Esophagus muscularis mucosa (tissue), 4 donors: Measurements from ENCODE around the gene DHX9. TPM values are rescaled to one million over a fixed set of nuclear protein-coding genes. Genes with fewer than 3 reads are reported as not detected.
A peak's percentile ranks its signal among the peaks of the same experiment; 100 is the strongest.

ENCODE experiments used
- DNase-seq: peaks from one replicate; pipeline ENCODE4 v3.0.0-alpha.2; 2017; ENCODE audit errors: extremely low spot score
- H3K27ac ChIP-seq, 4 donors: fragments of 200-600 bp; sonication (generic); replicated peaks in 1 of 4; 1 replicate in 3 of 4; 2 replicates in 1 of 4; pipeline ENCODE4 v1.5.1; 2016 to 2019; ENCODE audit warnings: mild to moderate bottlenecking in 1 of 4
- H3K27me3 ChIP-seq, 4 donors: fragments of 200-600 bp; sonication (generic); one replicate each; pipeline versions ENCODE4 v1.5.1 to v1.6.0; 2016 to 2019
- H3K36me3 ChIP-seq, 4 donors: fragments of 200-600 bp; sonication (generic); one replicate each; pipeline ENCODE4 v1.5.1; 2016 to 2019
- H3K4me1 ChIP-seq, 4 donors: fragments of 200-600 bp; sonication (generic); one replicate each; pipeline ENCODE4 v1.5.1; 2016 to 2019
- H3K4me3 ChIP-seq, 4 donors: fragments of 200-600 bp; sonication (generic); 1 replicate in 2 of 4; 2 replicates in 2 of 4; pipeline ENCODE4 v1.5.1; 2016 to 2019; ENCODE audit warnings: mild to moderate bottlenecking in 4 of 4, moderate library complexity in 1 of 4
- H3K9me3 ChIP-seq, 4 donors: fragments of 200-600 bp; sonication (generic); 1 replicate in 3 of 4; 2 replicates in 1 of 4; pipeline ENCODE4 v1.5.1; 2016 to 2019
- EP300 ChIP-seq: sonication (generic); formaldehyde crosslinking; IDR thresholded peaks from one replicate; pipeline ENCODE4 v1.6.1; 2017; ENCODE audit warnings: antibody characterized with exemption
- POLR2A ChIP-seq: fragments of 450-650 bp; IDR thresholded peaks from one replicate; pipeline ENCODE4 v1.6.1; 2017; ENCODE audit warnings: antibody characterized with exemption, moderate library complexity, mild to moderate bottlenecking, low read depth
- POLR2AphosphoS5 ChIP-seq, 2 donors: sonication (generic); formaldehyde crosslinking; IDR thresholded peaks; one replicate each; pipeline ENCODE4 v1.6.1; 2017; ENCODE audit warnings: antibody characterized with exemption in 2 of 2
- WGBS: methylation state at CpG from one replicate; pipeline ENCODE4 v1.1.5; 2018; 5-methylcytosine and 5-hydroxymethylcytosine counted together
- intact Hi-C: fragments of 100-400 bp; cut with DNase I; formaldehyde crosslinking; loops from one replicate; pipeline ENCODE4 v1.15.1; 2023
- total RNA-seq, 4 donors: library from RNA; depleted of rRNA; stranded (reverse); fragments of >200 nt; gene quantifications; one replicate each; pipeline versions ENCODE4 v1.1.0 to v1.2.1, GENCODE V29; 2016
- TF ChIP-seq, protein P1 (sequence below), 3 experiments: fragments of 200-600 bp in 2 of 3; fragments of 450-650 bp in 1 of 3; sonication (generic) in 2 of 3; IDR thresholded peaks; one replicate each; pipeline ENCODE4 v1.5.1; 2017 to 2019; ENCODE audit warnings: antibody characterized with exemption in 3 of 3, mild to moderate bottlenecking in 2 of 3, moderate library complexity in 1 of 3

DHX9 gene
- total RNA-seq, 4 donors from 2014 or later, result 73.0 to 89.7 (median 74.5) TPM

DNA sequence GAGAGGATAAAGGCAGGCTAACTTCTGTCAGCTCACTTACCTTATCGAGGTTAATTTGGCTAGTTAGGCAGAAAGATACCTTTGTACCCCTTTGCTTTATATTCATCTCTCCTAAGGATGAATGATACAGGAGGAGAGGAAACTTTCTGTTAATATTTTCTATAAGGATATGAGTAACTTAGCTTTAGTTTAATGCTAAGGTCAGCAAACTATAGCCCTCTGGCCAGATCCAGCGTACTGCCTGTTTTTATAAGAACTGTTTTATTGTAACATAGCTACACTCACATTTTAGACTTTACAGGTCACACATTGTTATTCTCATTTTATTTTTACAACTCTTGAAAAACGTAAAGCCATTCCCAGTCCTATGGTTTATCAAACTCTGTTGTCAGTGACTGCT lies 18.1 kb downstream of the DHX9 start:
- Histone ChIP-seq H3K4me3 (no peak overlapping the region), H3K27ac (peak overlapping the region in 1 of 4 donors; percentile 16), H3K4me1 (peaks cover 9 to 22% (median 18%) of the 10 kb centered on the region in 4 donors), H3K36me3 (peaks cover 91 to 100% (median 98%) of the 10 kb centered on the region in 4 donors), H3K9me3 (no peaks in the 10 kb centered on the region), H3K27me3 (no peaks in the 10 kb centered on the region)
- intact Hi-C loops, result no loop called here
- no peak for TF ChIP-seq EP300
- no peak for TF ChIP-seq POLR2A
- TF ChIP-seq, protein P1, sequence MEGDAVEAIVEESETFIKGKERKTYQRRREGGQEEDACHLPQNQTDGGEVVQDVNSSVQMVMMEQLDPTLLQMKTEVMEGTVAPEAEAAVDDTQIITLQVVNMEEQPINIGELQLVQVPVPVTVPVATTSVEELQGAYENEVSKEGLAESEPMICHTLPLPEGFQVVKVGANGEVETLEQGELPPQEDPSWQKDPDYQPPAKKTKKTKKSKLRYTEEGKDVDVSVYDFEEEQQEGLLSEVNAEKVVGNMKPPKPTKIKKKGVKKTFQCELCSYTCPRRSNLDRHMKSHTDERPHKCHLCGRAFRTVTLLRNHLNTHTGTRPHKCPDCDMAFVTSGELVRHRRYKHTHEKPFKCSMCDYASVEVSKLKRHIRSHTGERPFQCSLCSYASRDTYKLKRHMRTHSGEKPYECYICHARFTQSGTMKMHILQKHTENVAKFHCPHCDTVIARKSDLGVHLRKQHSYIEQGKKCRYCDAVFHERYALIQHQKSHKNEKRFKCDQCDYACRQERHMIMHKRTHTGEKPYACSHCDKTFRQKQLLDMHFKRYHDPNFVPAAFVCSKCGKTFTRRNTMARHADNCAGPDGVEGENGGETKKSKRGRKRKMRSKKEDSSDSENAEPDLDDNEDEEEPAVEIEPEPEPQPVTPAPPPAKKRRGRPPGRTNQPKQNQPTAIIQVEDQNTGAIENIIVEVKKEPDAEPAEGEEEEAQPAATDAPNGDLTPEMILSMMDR (IDR thresholded peaks at IDR 0.05), result no peak
- TF ChIP-seq POLR2AphosphoS5 (IDR thresholded peaks at IDR 0.05), result no peak
- WGBS, result 91% methylated on average over 3 of the region's 3 CpGs
- no peak for DNase-seq

DNA sequence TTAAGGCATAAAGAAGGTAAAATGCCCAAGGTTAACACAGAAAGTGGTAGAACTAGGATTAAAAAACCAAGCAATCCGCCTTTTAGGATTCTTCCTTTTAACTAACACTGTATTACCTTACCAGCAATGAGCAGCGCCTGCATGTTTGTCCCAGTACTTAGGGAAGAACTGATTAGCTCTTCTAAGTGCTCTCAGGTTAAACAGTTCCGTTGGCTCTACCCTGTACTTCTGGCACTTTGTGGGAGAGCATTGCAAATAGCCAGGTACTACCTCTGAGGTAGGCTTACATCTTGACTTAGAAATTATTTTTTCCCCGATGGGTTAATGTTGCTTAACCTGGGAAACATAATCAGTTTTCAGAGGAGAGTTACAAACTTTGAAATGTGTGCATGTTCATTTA lies 21.5 kb downstream of the DHX9 start:
- Histone ChIP-seq H3K36me3 (peaks cover 74 to 100% (median 96%) of the 10 kb centered on the region in 4 donors), H3K9me3 (no peaks in the 10 kb centered on the region), H3K4me3 (no peak overlapping the region), H3K27me3 (no peaks in the 10 kb centered on the region), H3K27ac (no peak overlapping the region), H3K4me1 (peaks cover 7 to 14% (median 11%) of the 10 kb centered on the region in 4 donors)
- 92% methylated on average over 4 of the region's 4 CpGs for WGBS
- intact Hi-C loops, result no loop called here
- TF ChIP-seq, protein P1 (IDR thresholded peaks at IDR 0.05), result no peak
- TF ChIP-seq POLR2AphosphoS5 (IDR thresholded peaks at IDR 0.05), result no peak
- DNase-seq, result no peak

DNA sequence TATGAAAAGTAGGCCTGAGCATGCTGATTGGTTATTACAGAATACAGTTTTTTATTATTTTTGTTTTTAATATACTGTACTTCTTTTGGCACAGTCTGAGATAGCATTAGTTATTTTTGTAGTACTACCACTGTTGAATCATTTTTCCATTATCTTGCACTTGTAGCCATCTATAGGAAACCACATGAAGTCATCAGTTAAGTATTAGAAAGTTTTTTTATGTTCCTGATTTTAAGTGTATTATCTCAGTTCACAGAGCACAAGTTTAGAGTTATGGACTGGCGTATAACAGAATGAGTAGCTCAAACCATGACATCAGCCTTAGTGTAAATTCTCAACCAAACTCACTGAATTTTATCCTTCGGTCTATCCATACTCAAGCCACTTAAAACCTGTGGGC lies 22.8 kb downstream of the DHX9 start:
- TF ChIP-seq POLR2A (no peak), POLR2AphosphoS5 (IDR thresholded peaks at IDR 0.05) (no peak), EP300 (no peak)
- TF ChIP-seq, protein P1 (IDR thresholded peaks at IDR 0.05), result no peak
- H3K27me3 ChIP-seq, result no peaks in the 10 kb centered on the region
- no peak overlapping the region for H3K27ac ChIP-seq
- DNase-seq, result no peak
- intact Hi-C loops, result no loop called here
- H3K9me3 ChIP-seq, result no peaks in the 10 kb centered on the region
- H3K4me1 ChIP-seq, result peaks cover 0 to under 1% (median 0%) of the 10 kb centered on the region in 4 donors
- 95% methylated on average over 2 of the region's 2 CpGs for whole genome bisulfite sequencing
- H3K36me3 ChIP-seq, result peaks cover 72 to 100% (median 96%) of the 10 kb centered on the region in 4 donors
- no peak overlapping the region for H3K4me3 ChIP-seq

DNA sequence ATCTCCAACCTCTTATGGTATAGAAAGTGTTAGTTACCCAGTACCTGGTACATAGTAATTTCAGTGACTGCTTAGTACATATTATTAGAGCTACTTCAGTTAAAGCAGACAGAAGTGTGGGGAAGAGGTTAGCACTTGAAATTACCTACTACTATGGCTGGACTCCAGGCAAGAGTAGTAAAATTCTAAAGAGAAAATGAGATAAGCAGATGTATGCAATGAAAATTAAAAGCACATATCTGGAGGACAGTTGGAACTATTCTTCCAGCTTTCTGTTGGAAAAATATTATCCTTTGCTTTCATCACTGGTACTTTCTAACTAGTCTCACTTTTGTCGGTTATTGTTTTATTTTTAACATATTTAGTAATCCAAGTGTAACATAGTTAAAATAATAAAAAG lies 23.7 kb downstream of the DHX9 start:
- TF ChIP-seq, protein P1 (IDR thresholded peaks at IDR 0.05), result no peak
- TF ChIP-seq POLR2A (no peak), POLR2AphosphoS5 (IDR thresholded peaks at IDR 0.05) (no peak), EP300 (no peak)
- peaks cover 73 to 100% (median 96%) of the 10 kb centered on the region in 4 donors for H3K36me3 ChIP-seq

DNA sequence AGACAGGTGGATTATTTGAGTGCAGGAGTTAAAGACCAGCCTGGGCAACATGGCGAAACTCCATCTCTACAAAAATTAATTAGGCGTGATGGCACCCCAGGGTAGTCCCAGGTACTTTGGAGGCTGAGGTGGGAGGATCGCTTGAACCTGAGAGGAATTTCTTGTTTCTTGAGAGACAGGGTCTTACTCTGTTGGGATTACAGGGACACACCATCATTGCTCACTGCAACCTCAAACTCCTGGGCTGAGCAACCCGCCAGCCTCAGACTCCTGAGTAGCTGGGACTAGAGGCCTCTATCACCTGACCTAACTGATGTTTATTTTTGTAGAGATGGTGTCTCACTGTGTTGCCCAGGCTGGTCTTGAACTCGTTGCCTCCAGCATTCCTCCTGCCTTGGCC lies 24.8 kb downstream of the DHX9 start:
- H3K27me3 ChIP-seq, result no peaks in the 10 kb centered on the region
- no peak overlapping the region for H3K4me3 ChIP-seq
- no peaks in the 10 kb centered on the region for H3K4me1 ChIP-seq
- intact Hi-C loops, result no loop called here
- TF ChIP-seq POLR2A (no peak), POLR2AphosphoS5 (IDR thresholded peaks at IDR 0.05) (no peak), EP300 (no peak)
- TF ChIP-seq, protein P1 (IDR thresholded peaks at IDR 0.05), result no peak
- H3K9me3 ChIP-seq, result no peaks in the 10 kb centered on the region
- no peak overlapping the region for H3K27ac ChIP-seq
- DNase-seq, result no peak
- H3K36me3 ChIP-seq, result peaks cover 73 to 100% (median 97%) of the 10 kb centered on the region in 4 donors
- 92% methylated on average over 5 of the region's 5 CpGs for WGBS

More for the DNA sequence above, 23.7 kb downstream of the DHX9 start:
- 96% methylated on average over 1 of the region's 1 CpG for WGBS
- DNase-seq, result no peak
- Histone ChIP-seq H3K9me3 (no peaks in the 10 kb centered on the region), H3K4me1 (no peaks in the 10 kb centered on the region), H3K4me3 (no peak overlapping the region), H3K27ac (no peak overlapping the region), H3K27me3 (no peaks in the 10 kb centered on the region)
- intact Hi-C loops, result no loop called here
